NCI-H748 (cell line): ENCODE measurements around the gene PAPPA.

Experiments
- DNase-seq: peaks from one replicate; lab custom pipeline; 2025; ENCODE audit not compliant: unreplicated experiment; lab: John Stamatoyannopoulos, UW

PAPPA gene

DNA sequence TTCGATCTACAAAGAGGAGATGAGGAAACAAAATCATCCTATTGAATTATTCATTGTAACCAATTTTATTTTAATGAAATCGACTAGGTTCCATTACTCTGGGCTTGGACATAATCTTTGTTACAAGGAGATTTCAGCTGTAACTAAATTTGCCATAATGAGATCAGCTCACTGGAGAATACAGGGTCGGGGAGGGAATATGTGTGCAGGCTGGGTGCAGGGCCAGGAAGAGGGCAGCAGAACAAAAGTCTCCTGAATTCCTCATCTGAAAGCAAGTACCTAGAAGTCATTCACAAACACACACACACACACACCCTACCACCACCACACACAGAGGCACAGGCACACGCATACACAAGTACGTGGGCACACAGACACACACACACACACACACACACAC lies 151.2 kb downstream of the PAPPA start:
- no peak for DNase-seq

DNA sequence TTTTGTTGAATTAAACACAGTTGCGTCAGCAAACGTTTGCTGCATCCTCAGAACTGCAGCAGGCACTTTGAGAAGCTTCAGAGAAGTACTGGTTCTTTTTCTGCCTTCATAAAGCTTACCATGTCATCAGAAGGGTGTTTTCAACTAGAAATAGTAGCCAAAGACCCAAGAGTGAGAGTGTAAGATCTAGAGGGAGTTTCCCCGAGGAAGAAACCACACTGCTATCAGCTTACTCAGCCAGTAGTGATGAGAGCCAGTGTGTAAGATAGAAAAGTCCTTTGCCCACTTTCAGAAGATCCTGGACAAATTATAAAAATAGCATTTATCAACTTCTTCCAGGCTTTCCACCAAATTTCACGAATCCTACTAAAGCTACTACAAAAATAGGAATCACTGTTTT lies 154.5 kb downstream of the PAPPA start:
- no peak for DNase-seq

DNA sequence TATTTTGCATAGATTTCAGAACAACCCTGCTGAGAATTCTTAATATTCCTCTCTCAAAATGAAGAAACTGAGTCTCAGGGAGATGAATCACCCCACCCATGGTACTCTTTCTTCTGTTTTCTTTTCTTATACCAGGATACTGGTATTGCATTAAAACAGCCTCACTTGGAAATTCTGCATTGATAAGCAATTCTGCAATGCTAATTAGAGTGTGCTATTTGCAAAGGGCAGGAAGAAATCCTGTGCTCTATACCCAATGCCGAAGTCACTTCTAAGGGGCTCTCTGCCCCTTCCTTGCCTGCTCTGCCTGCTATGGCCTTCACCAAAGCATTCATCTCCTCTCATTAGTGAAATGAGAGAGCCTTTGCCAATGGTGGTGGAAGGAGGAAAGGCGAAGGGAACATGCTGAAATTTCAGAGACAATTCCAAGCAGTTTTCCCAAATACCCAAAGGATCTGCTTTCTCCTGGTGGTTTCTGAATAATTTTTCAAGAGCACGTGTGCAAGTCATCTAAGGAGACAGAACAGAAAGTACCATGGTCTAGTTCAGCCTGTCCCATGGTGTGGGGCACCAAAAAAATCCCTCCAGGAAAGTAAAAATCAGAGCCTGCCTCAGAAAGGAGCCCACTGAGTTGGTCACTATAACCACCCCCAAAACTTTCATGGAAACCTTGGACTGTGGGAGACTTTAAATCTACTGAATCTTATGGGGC lies 156.5 kb downstream of the PAPPA start:
- DNase-seq, result no peak

DNA sequence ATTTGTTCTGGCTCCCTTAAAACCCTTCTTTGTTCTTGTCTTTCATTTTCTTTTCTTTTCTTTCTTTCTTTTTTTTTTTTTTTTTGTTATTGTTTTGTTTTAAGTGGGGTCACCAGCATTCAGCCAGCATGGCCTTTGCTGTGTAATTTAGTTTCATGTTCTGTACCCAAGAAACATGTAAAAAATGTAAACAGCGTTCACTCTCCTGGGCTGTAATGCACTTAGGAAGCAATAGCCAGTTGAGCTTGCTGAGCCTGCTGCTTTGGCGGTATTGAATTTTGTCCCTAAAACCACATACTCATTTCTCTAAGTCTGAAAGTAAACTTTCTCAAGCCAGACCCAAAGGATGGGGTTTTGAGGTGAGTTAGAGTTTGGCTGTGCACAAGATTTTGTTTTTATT lies 158.6 kb downstream of the PAPPA start:
- DNase-seq, result no peak

DNA sequence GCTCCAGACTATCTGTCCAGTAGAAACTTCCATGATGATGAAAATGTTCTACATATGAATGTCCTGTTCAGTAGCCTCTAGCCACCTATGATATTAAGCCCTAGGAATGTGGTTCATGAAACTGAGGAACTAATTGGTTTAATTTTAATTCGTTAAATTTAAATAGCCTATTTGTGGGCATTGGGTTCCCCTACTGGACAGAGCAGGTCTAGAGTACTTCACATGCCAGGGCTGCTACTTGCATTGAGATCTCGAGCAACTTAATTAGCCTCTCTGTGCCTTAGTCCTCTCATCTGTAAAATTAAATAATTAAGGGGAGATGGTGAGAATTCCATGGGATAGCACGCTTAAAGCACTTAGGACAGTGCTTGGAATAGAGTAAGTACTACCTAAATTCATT lies 160.0 kb downstream of the PAPPA start:
- no peak for DNase-seq

DNA sequence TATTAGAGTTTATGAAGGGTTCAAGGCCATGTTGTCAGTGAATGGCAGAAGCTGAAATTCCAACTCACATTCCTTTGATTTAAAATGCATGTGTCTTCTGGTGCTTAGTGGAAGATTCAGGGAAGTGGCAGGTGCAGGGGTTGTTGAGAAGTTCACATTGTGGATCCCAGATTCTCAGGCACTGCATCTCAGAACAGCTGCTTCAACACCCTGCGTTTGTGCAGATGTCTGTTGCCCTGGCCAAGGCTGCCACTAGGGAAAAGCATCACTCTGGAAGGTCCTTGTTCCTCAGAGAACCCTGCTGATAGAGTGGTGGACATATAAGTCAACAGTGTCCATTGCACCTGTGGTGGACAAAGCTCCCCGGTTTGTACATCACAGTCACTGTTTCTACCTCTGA lies 162.7 kb downstream of the PAPPA start:
- no peak for DNase-seq

DNA sequence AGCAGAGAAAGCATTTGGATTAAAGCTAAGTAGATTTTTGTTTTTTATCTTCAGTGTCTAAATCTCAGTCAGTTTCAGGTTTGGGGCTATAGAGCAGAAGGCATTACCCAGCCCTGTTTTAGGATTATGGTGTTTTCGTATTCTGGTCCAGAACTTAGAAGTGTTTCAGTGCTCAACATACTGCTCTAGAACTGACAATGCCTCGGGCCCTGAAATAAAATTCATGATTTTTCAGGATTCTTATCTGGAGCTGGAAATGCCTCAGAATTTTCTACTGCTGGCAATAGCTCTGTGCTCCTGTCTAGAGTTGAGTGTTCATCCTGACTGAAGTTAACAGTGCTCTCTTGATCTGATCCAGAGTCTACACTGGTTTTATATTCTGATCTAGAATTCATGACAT lies 163.9 kb downstream of the PAPPA start:
- DNase-seq, result no peak

DNA sequence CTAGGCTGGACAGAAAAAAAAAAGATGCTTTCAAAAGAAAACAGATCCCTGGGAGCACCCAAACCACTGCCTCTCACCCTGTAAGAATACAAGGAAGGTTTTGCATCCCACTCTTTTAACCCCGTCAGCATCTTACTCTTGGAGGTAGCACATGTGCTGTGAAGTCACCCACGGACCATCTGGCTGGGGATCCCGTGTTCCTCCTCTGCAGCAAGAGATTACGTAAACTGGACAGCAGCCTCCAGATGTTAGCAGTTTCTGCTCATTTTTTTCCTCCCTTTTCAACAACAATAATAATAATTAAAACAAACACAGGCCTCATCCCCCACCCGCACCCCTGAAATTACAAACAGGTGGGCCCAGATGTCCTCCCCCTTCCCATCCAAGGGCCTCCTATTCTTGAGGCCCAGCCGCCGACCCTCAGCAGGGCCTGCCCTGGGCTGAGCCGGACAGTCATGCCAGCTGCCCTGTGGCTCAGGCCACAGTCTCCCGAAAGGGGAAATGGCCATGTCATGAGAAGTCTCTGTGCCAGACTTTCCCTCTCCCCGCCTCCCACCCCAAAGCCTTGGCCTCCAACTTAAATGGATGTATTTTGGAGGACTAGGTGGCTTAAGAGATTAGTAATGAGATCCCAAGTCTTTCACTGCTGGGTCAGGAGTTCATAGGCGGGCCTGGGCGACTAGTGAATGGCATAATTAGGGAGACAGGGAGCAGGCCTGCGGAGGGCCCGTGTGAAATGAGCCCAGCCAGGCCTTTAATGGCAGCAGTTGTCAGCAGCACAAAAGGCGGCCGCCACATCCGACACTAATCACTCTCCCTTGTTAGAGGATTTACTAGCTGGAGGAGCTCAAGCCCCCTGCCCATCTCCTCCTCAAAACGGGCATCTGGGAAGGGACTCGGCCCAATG lies 165.1 kb downstream of the PAPPA start:
- DNase-seq, result no peak

DNA sequence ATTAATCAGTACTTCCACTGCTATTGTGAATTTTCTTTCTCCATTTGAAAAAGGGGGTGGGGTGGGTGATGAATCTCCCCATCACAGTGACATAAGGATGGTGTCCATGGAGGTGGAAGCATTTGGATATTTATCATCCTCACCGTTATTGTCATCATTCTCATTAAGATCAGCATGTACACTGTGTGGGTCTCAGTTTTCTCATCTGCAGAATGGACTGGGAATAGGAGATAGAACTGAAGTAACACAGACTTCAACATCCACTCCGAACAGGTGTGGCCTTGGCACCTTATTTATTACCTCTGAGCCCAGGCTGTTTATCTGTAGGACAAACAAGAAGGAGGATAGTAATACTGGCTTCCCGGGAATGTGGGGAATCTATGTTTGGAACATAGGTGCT lies 165.9 kb downstream of the PAPPA start:
- no peak for DNase-seq

DNA sequence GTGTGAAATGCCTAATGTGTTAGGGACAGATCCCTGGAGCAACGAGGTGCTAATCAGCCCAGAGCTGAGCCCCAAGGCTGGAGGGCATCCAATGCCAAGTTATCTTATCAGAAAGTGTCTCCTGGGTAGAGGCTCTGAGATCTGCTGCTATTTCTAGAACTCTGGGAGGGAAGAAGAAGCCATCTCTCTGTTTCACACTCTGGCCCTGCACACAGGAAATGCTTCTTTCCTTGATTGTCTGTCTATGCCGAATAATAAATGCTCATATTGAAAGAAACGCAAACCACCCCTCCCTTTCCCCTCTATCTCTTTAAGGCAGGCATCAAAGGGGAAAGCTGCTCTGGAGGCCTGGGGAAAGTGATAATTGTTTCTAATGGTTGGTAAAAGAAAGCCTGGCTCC lies 166.7 kb downstream of the PAPPA start:
- no peak for DNase-seq

DNA sequence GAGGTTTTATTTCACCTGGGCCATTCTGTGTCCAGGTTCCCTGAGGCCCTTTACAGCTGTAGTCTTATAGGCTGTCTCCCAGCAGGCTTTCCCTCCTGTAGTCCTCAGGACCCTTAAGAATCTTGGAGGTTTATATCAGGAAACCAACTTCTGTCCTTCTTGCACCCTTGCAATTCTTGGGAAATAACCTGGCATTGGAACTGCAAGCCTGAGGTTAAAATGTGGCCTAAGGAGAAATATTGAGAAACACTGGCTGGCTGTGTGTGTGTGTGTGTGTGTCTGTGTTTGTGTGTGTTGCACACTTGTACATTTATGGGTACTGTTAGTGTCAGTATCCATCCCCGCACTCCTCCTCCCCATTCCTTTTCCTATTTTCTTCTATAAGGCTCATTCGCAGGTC lies 168.9 kb downstream of the PAPPA start:
- no peak for DNase-seq

DNA sequence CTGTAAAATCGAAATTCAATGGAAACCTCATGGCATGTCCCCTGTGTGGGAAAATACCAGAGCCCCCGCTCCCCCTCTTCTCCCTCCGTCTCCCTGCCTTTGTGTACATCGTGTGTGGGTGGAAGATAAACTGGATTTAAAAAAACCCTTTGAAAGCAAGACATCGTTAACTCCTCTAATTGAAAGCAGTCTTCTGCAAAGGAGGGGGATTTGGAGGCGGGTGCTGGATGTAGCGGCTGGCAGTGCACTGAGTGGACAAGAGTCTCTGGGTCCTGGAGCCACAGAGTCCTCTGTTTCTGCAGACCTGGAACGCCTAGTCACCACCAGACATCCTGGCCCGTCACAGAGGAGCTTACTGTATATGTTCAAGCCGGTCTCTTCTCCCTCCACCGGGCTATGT lies 169.4 kb downstream of the PAPPA start:
- peak; percentile 51 for DNase-seq

DNA sequence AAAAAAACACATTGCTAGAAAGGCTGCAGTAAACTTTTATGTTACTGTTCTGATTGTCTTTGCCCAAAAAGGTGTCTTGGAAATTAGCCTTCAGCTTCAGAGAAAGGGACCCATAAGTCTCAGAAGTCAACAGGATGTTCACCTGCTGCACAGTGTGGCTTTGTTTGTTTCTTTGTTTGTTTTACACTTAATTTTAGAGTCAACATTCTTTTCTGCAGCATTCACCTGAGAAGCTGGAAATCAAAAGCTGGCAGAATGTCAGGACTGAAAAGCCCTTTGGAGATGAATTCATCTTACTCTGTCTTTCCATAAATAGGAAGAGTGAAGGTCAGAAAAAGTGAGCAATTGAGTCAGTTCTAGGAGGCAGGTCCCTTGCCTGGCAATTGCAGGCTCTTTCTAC lies 170.0 kb downstream of the PAPPA start:
- peak; percentile 71 for DNase-seq

DNA sequence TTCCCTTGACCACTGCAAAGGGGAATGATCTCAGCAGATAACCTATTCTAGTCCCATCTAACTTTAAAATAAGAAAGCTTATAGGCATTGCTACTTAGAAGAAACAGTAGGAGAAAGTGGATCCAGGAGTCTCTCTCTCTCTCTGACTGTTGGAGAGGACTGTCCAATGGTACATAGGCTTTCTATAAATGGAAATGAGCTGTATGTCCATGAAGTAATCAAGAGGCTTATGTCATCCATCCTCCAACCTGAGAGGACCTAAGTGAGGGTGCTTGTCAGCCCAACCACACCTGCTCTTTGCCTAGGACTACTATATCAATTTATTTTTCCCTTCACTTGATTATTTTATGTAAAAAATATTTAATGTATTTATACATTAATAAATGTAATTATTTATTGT lies 172.3 kb downstream of the PAPPA start:
- DNase-seq, result no peak

DNA sequence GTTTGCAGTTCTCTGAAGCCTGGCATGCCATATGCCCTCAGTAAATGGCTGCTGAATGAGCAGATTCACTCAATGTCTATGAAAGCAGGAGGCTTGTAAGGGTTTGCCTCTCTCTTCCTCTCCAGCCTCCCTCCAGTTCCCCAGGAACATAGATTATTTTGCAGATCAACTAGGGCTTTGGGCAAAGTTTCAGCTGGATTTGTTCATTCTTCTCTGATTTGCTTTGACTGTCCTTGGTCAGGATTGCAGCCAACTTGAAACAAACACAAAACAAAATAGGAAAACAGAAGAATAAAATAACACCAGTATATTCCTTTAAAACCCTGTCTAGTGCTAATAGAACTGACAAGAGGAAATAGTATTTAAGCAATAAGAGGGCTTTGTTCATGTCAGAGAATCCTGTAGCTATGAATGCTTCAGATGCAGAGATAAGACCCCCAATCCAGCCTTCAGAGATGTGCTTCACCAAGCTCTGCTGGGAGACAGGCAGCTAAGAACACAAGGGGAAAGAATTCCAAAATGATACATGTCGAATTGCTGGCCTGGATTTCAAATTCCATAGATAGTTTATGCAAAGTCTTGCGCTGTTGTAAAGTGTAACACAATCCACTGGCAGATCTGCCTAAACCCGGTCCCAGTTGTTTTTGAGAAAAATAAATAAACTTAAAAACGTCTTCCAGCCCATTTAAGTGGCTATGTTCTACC lies 174.3 kb downstream of the PAPPA start:
- no peak for DNase-seq

DNA sequence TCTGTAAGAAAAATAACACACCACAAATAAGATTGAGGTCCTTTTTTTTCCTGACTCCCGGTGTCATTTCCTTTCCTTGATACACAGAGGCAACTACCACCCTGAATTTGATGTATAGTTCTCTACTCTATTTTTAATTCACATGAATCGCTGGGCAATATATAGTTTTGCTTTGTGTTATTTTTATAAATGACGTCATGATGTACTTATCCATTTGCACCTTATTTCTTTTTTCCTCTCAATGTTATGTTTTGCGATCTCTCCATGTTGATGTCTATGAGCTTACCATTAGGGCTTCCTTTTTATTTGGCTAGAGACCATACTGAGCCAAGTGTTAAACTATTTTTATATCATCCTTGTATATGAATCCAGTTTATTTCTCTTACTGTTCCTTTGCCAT lies 175.9 kb downstream of the PAPPA start:
- DNase-seq, result no peak

DNA sequence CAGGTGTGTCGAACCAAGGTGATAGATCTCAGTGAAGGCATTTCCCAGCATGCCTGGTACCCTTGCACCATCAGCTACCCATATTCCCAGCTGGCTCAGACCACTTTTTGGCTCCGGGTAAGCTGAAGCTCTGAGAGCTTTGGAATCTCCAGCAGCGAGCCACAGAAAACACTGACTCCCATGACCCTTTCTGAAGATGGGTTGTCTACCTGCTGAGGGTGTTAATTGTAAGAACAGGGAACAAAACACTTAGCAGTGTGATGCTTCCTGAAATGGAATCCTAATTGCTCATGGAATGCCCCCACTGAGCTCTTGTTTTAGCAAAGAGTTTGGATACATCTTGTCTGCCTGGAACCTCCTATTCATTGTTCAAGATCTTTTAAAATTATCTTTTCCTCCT lies 177.7 kb downstream of the PAPPA start:
- no peak for DNase-seq

DNA sequence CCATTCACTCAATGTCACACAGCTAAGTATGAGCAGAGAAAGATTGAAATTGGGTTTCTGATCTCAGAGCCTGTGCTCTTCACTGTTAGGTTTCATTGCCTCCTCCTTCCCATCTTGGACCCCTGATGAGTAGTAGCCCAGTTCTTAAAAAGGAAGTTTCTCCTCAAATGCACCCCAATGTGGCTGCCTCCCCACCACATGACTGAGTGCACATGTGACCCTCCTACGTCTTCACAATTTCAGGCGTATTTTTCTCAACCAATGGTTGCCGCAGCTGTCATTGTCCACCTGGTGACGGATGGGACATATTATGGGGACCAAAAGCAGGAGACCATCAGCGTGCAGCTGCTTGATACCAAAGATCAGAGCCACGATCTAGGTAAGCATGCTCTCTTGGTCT lies 178.5 kb downstream of the PAPPA start:
- no peak for DNase-seq

DNA sequence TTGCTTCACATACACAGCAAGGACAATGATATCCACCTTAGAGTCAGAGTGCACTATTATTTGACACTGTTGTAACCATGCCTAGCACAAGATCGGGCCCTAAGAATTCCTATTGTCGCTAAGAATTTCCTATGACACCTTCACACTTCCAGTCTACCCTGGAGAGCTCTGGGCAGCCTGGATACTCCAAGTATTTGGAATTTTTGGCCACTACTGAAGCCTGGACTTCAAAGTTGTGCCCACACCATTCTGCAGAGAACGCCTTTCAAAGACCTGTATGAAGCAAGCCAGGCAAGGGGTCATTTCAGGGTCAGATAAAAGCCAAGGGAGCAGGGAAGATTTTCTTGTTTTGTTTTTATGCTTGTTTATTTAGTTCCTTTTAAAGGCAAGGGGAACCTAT lies 179.7 kb downstream of the PAPPA start:
- no peak for DNase-seq

DNA sequence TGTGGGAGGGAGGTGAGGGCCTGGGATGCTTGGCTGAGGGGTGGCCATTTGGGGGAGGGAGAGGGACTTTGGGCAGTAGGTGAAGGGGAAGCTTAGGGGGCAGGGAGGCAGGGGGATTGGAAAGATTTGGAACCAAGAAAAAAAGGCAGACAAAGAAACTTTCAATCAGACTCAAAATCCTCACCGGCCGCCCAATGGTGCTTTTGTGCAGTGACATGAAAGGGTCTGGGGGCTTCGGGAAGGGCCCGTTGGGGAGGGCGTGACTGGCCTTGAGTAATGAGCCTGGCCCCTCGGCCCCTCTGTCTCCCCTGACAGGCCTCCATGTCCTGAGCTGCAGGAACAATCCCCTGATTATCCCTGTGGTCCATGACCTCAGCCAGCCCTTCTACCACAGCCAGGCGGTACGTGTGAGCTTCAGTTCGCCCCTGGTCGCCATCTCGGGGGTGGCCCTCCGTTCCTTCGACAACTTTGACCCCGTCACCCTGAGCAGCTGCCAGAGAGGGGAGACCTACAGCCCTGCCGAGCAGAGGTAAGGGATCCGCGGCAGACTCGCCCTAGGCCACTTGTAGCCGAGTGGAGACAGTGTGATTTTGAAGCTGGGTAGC lies 181.1 kb downstream of the PAPPA start:
- no peak for DNase-seq

DNA sequence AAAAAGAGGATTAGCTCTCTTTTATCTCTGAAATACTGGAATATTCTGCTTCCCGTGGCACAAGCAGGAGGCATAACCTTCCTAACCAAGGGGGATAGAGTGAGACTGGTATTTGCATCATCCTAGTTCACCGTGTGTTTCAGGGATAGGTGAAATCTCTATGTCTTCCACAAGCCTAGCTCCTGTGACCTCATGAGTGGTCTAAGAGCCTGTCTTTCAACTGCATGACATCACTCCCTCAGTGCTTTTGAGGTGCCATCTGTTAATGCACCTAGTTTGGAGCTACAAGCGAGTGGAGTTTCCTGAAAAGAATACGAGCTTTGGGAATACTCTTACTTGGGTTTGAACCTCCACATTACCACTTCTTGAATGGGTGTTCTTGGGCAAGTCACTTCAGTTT lies 181.8 kb downstream of the PAPPA start:
- DNase-seq, result no peak
